K562 (cell line): ENCODE data around the gene FOSL1. TPM values are rescaled to one million over a fixed set of nuclear protein-coding genes. Genes with fewer than 3 reads are reported as not detected.

Source experiments
- ARID1B ChIP-seq: fragments of 450-650 bp; IDR thresholded peaks from 2 replicates; pipeline ENCODE4 v1.6.1; 2016; ENCODE audit warnings: antibody characterized with exemption, mild to moderate bottlenecking, inconsistent platforms
- GABPB1 ChIP-seq: sonication (generic); formaldehyde crosslinking; IDR thresholded peaks from 2 replicates; pipeline ENCODE4 v1.8.0; 2022; ENCODE audit warnings: mild to moderate bottlenecking, missing genetic modification reagents
- L3MBTL2 ChIP-seq: fragments of 450-650 bp; IDR thresholded peaks from 2 replicates; pipeline ENCODE4 v1.6.1; 2016; ENCODE audit warnings: mild to moderate bottlenecking, moderate library complexity
- LEF1 ChIP-seq: fragments of 450-650 bp; IDR thresholded peaks from 2 replicates; pipeline ENCODE4 v1.6.1; 2016; ENCODE audit warnings: mild to moderate bottlenecking
- MCM5 ChIP-seq: fragments of 450-650 bp; IDR thresholded peaks from 2 replicates; pipeline ENCODE4 v1.6.1; 2016; ENCODE audit warnings: low read depth
- NFYB ChIP-seq: IDR thresholded peaks from 2 replicates; pipeline ENCODE4 v1.6.1; 2011; ENCODE audit warnings: mild to moderate bottlenecking, moderate library complexity; ENCODE audit not compliant: insufficient read length; ENCODE audit errors: extremely low read depth
- POLR2G ChIP-seq: fragments of 200-400 bp; formaldehyde crosslinking; IDR thresholded peaks from 2 replicates; pipeline ENCODE4 v1.6.1; 2017; ENCODE audit warnings: low read depth, mild to moderate bottlenecking, antibody characterized with exemption, low read length, moderate library complexity
- ZBTB33 ChIP-seq: sonication (generic); formaldehyde crosslinking; IDR thresholded peaks from 2 replicates; pipeline ENCODE4 v1.8.1; 2023; ENCODE audit warnings: mild to moderate bottlenecking, missing genetic modification reagents
- ZNF57 ChIP-seq: fragments of 450-650 bp; formaldehyde crosslinking; IDR thresholded peaks from 2 replicates; pipeline ENCODE4 v1.4.0; 2020; ENCODE audit warnings: mild to moderate bottlenecking, moderate library complexity
- polyA plus RNA-seq, 8 experiments: library from polyadenylated mRNA; depleted of rRNA in 4 of 8; stranded (reverse) in 5 of 8; unstranded in 3 of 8; fragments of >200 nt; fragmentation: Nextera tagmentation in 2 of 8; fragmentation: Illumina TruSeq in 1 of 8; extraction: Ambion mirVana in 2 of 8; extraction: Trizol in 1 of 8; gene quantifications; 2 replicates each; pipeline versions ENCODE4 v1.2.1 to v1.2.3, GENCODE V29; 2011 to 2014; ENCODE audit warnings: inconsistent platforms in 1 of 8, missing spikeins in 1 of 8
- total RNA-seq, 7 experiments: library from RNA; depleted of rRNA in 6 of 7; stranded (reverse); fragments of >200 nt in 6 of 7; fragmentation: Illumina TruSeq in 2 of 7; extraction: Trizol in 2 of 7; gene quantifications; 2 replicates each; pipeline versions ENCODE4 v1.2.1 to v1.2.3, GENCODE V29; 2011 to 2021; ENCODE audit warnings: low replicate concordance in 1 of 7
- TF ChIP-seq, protein P1 (sequence below), 2 experiments: fragments of 450-650 bp in 1 of 2; sonication (generic) in 1 of 2; formaldehyde crosslinking in 1 of 2; IDR thresholded peaks; 2 replicates each; pipeline versions ENCODE4 v1.7.1 to v1.9.0; 2016 to 2022; ENCODE audit warnings: inconsistent platforms in 1 of 2, mild to moderate bottlenecking in 1 of 2, missing genetic modification reagents in 1 of 2
- TF ChIP-seq, protein P2 (sequence below): fragments of 450-650 bp; formaldehyde crosslinking; IDR thresholded peaks from 2 replicates; pipeline ENCODE4 v1.4.0; 2022; ENCODE audit warnings: missing genetic modification characterization

FOSL1 gene
- total and polyA plus RNA-seq, 9 of the 15 experiments (the other 6 are each of a cell fraction or from before 2014, with no cell fraction given), result 3.5 to 39.6 (median 10.0) TPM

- TF ChIP-seq, protein P1, sequence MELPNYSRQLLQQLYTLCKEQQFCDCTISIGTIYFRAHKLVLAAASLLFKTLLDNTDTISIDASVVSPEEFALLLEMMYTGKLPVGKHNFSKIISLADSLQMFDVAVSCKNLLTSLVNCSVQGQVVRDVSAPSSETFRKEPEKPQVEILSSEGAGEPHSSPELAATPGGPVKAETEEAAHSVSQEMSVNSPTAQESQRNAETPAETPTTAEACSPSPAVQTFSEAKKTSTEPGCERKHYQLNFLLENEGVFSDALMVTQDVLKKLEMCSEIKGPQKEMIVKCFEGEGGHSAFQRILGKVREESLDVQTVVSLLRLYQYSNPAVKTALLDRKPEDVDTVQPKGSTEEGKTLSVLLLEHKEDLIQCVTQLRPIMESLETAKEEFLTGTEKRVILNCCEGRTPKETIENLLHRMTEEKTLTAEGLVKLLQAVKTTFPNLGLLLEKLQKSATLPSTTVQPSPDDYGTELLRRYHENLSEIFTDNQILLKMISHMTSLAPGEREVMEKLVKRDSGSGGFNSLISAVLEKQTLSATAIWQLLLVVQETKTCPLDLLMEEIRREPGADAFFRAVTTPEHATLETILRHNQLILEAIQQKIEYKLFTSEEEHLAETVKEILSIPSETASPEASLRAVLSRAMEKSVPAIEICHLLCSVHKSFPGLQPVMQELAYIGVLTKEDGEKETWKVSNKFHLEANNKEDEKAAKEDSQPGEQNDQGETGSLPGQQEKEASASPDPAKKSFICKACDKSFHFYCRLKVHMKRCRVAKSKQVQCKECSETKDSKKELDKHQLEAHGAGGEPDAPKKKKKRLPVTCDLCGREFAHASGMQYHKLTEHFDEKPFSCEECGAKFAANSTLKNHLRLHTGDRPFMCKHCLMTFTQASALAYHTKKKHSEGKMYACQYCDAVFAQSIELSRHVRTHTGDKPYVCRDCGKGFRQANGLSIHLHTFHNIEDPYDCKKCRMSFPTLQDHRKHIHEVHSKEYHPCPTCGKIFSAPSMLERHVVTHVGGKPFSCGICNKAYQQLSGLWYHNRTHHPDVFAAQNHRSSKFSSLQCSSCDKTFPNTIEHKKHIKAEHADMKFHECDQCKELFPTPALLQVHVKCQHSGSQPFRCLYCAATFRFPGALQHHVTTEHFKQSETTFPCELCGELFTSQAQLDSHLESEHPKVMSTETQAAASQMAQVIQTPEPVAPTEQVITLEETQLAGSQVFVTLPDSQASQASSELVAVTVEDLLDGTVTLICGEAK (IDR thresholded peaks at IDR 0.05), result 0 out of 2 replicates have a peak, but pooled peaks have one; percentile 23
- TF ChIP-seq, protein P1 (CRISPR knock-in tag; IDR thresholded peaks at IDR 0.05), result no peak
- TF ChIP-seq LEF1, result no peak
- peak; percentile 82; the same call in 1 of the 2 replicates for TF ChIP-seq L3MBTL2
- peak; percentile 64 for TF ChIP-seq POLR2G
- no peak for TF ChIP-seq MCM5
- TF ChIP-seq ZNF57 (CRISPR knock-in tag), result no peak
- no peak for TF ChIP-seq ZBTB33 (CRISPR knock-in tag)
- 0 out of 2 replicates have a peak, but pooled peaks have one; percentile 57 for TF ChIP-seq GABPB1 (CRISPR knock-in tag)
- TF ChIP-seq, protein P2, sequence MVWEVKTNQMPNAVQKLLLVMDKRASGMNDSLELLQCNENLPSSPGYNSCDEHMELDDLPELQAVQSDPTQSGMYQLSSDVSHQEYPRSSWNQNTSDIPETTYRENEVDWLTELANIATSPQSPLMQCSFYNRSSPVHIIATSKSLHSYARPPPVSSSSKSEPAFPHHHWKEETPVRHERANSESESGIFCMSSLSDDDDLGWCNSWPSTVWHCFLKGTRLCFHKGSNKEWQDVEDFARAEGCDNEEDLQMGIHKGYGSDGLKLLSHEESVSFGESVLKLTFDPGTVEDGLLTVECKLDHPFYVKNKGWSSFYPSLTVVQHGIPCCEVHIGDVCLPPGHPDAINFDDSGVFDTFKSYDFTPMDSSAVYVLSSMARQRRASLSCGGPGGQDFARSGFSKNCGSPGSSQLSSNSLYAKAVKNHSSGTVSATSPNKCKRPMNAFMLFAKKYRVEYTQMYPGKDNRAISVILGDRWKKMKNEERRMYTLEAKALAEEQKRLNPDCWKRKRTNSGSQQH (CRISPR knock-in tag), result no peak
- TF ChIP-seq NFYB, result no peak
- peak; percentile 9; the same call in 1 of the 2 replicates for TF ChIP-seq ARID1B
Observed at GRCh38 chr11:65911682-65912568, 11.7 kb upstream of the FOSL1 start (continued).
